ENCODE data around the gene ORAI3. TPM values are rescaled to one million over a fixed set of nuclear protein-coding genes. Genes with fewer than 3 reads are reported as not detected.

ORAI3 gene
- total and polyA plus RNA-seq, 2 of the 13 experiments (the other 11 are each of a cell fraction or from before 2014, with no cell fraction given) = 11.4 to 32.0 TPM

- TF ChIP-seq ZNF770 (CRISPR knock-in tag; IDR thresholded peaks at IDR 0.05) (peak; percentile 72), ZNF678 (CRISPR knock-in tag; IDR thresholded peaks at IDR 0.05) (0 out of 2 replicates have a peak, but pooled peaks have one; percentile 21), CHCHD3 (CRISPR knock-in tag; IDR thresholded peaks at IDR 0.05) (peak; percentile 45; the same call in 1 of the 2 replicates), SOX13 (IDR thresholded peaks at IDR 0.05) (no peak), SOX13 (CRISPR knock-in tag; conservative IDR thresholded peaks at IDR 0.05 in 1 of 2, IDR thresholded peaks at IDR 0.05 in 1 of 2) (peak in 1 of 2 experiments; percentile 18; a peak in 2 of 4 replicates), ZMYM3 (CRISPR knock-in tag; IDR thresholded peaks at IDR 0.05) (0 out of 2 replicates have a peak, but pooled peaks have one; percentile 49), ZNF441 (CRISPR knock-in tag; IDR thresholded peaks at IDR 0.05; ENCODE audit: borderline replicate concordance) (peak; percentile 71; the same call in 1 of the 2 replicates), HMG20B (CRISPR knock-in tag; conservative IDR thresholded peaks at IDR 0.05) (no peak), ZNF296 (CRISPR knock-in tag; conservative IDR thresholded peaks at IDR 0.05) (peak; percentile 47; the same call in 1 of the 2 replicates), ZNF598 (CRISPR knock-in tag; IDR thresholded peaks at IDR 0.05; ENCODE audit: borderline replicate concordance) (no peak), TEAD3 (CRISPR knock-in tag; optimal IDR thresholded peaks at IDR 0.05; ENCODE audit: borderline replicate concordance) (peak; percentile 48), ZNF468 (CRISPR knock-in tag; IDR thresholded peaks at IDR 0.05) (no peak), ZNF317 (CRISPR knock-in tag; IDR thresholded peaks at IDR 0.05) (peak; percentile 35; the same call in 1 of the 2 replicates), ADNP (CRISPR knock-in tag; IDR thresholded peaks at IDR 0.05) (0 out of 2 replicates have a peak, but pooled peaks have one; percentile 57), KDM2A (CRISPR knock-in tag; IDR thresholded peaks at IDR 0.05; ENCODE audit: borderline replicate concordance, low read depth) (peak; percentile 57; the same call in 1 of the 2 replicates), ZMYM2 (CRISPR knock-in tag; IDR thresholded peaks at IDR 0.05) (peak; percentile 79), RXRA (CRISPR knock-in tag; IDR thresholded peaks at IDR 0.05) (0 out of 2 replicates have a peak, but pooled peaks have one; percentile 12), ZNF34 (CRISPR knock-in tag; IDR thresholded peaks at IDR 0.05; ENCODE audit: borderline replicate concordance) (0 out of 2 replicates have a peak, but pooled peaks have one; percentile 30), NCOA2 (CRISPR knock-in tag; IDR thresholded peaks at IDR 0.05) (no peak), HNF4G (IDR thresholded peaks at IDR 0.05; ENCODE audit: borderline replicate concordance, low read depth, low read length) (no peak), HNF4G (CRISPR knock-in tag; IDR thresholded peaks at IDR 0.05; ENCODE audit: borderline replicate concordance, low read depth) (0 out of 2 replicates have a peak, but pooled peaks have one; percentile 45), MXI1 (IDR thresholded peaks at IDR 0.05; ENCODE audit: borderline replicate concordance, low read depth, low read length) (no peak), ZNF44 (CRISPR knock-in tag; IDR thresholded peaks at IDR 0.05) (peak; percentile 64; the same call in 1 of the 2 replicates), IKZF4 (CRISPR knock-in tag; IDR thresholded peaks at IDR 0.05; ENCODE audit: borderline replicate concordance, low read depth, not compliant biosample characterization) (peak; percentile 38), KAT7 (CRISPR knock-in tag; IDR thresholded peaks at IDR 0.05; ENCODE audit: borderline replicate concordance) (0 out of 2 replicates have a peak, but pooled peaks have one; percentile 12), ZNF710 (CRISPR knock-in tag; IDR thresholded peaks at IDR 0.05; ENCODE audit: borderline replicate concordance) (0 out of 2 replicates have a peak, but pooled peaks have one; percentile 38), EED (CRISPR knock-in tag; IDR thresholded peaks at IDR 0.05) (no peak)
These were observed 47.5 kb upstream of the ORAI3 start (continued) for GRCh38 chr16:30901201-30902028.
